Stimulated activated CD4-positive, alpha-beta T cell treated with anti-CD3 and anti-CD28 coated beads, Interleukin-2, amount 100 ng/mL, for 48 hours (primary cell): ENCODE results near the gene S100A6.

Experiments
- DNase-seq, 2 donors: peaks; one replicate each; pipeline ENCODE4 v3.0.0-alpha.2; 2020

The S100A6 gene

DNA sequence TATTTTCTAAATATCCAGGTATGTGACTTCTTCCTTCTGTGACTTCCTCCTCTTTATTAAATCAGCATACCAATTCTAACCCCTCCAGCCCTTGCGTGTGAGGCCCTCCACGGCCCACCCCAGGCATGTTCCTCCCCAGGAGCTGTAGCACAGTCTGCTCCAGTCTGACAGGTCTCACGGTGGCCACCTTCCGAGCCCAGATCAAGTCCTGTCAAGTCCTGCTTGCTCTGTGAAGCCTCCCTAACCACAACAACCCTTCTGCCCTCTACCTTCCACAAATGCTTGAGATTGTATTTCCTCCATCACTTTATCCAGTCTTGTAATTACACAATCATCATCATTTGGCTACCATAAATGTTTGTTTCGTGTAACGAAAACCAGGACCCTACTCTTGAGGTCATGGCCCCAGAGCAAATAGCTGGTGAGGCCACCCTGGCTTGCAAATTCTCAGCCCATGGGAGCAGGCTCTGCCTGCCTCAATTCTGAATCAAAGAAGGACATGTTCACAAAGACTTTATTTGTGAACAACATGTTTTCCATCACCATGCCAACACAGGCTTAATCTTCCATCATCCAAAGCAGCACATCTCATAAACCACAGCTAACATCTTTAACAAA is 42.3 kb downstream of the S100A6 start:
- DNase-seq = no peak

DNA sequence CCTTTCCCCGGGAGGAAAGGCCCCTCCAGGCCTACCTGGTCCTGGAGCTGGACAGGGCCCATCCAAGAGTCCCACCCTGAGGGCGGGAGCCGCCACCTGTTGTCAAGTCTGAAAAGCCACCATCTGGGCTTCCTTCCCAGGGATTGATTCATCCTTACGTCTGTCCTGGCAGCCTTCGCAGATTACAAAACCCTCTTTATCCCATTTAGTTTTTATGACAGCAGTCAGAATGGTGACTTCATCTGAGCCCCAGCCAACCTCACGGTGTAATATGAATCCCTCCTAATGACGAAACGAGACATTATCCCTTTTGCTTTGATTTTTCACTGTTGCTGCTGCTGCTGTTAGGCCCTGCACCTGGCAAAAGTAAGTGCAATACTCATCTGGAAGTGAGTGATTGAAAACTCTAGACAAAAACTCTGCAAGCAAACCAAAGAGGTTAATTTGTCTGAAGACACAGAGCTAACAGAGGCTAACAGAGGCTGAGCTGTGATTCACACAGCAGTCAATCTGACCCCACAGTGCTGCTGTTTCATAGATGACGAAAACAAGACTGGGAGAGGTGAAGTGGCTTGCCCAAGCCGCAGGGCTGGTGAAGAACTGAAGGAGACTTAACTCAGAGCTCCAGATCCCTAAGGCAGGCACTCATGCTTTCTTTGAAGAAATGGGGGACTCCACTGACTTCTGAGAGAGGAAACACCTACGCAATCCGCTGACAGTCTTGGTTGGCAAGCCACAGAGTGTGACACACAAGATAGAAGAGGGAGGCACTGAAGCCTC is 45.3 kb downstream of the S100A6 start:
- no peak for DNase-seq

DNA sequence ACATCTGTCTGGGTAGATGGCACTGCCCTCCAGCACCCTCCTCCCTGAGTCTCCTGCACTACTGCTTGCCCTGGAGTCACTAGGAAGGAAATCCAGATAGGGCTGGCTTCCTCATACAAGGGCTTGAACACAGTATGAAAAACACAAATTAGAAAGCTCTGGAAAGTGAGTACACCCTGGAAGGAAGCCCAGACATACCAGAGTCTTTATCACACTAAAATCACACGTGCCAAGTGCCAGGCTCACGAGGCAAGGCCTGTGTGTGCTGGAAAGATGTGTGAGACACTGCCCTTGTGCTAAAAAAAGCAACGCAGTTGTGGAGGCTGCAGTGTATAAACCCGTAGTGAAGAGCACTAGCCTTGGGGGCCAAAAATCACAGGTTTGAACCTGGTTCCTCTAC is 47.1 kb downstream of the S100A6 start:
- no peak for DNase-seq

DNA sequence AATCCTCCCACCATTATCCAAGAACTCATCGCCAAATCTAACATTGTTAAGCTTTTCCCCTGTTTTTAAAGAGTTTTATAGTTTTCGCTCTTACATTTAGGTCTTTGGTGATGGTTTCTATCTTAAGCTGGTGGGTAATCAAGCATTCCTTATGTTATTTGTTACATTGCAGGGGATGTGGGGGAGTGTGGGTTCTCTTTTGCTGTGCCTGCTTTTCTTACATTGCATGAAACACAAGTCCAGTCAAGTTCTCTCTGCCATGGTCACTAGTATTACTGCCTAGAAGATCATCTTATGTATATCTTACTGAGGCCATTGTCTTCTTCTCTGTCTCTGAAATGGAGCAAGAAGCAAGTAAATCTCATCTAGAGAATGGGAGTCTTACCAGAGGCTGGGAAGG is 48.1 kb downstream of the S100A6 start:
- no peak for DNase-seq

DNA sequence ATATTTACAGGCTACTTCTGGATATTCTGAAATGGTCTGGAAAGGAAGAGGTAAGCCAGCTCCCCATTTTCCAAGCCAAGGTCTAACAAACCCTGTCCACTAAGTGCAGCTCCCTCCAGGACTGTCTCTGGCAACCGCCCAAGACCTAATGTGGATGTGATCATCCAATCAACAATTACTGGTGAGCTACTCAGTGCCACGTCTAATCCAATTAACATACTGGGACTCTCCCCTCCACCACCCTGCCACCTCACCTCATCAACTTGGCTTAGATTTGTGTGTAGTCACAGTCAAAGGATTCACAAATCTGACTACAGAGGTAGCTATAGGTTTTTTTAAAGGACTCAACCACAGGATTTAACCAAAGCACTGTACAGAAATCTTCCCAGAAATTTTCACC is 49.9 kb downstream of the S100A6 start:
- no peak for DNase-seq
